Uterus (tissue), 2 donors: Measurements from ENCODE around the gene PPIG.

Experiments used
- POLR2A ChIP-seq, 2 donors: fragments of 450-650 bp; IDR thresholded peaks; one replicate each; pipeline ENCODE4 v1.6.1; 2016; ENCODE audit warnings: antibody characterized with exemption in 2 of 2, mild to moderate bottlenecking in 1 of 2, moderate library complexity in 1 of 2
- TF ChIP-seq, protein P1 (sequence below), 4 experiments: fragments of 200-600 bp in 2 of 4; fragments of 450-650 bp in 2 of 4; sonication (generic) in 2 of 4; IDR thresholded peaks; one replicate each; pipeline ENCODE4 v1.5.1; 2016 to 2019; ENCODE audit warnings: antibody characterized with exemption in 4 of 4, mild to moderate bottlenecking in 2 of 4, moderate library complexity in 1 of 4

DNA sequence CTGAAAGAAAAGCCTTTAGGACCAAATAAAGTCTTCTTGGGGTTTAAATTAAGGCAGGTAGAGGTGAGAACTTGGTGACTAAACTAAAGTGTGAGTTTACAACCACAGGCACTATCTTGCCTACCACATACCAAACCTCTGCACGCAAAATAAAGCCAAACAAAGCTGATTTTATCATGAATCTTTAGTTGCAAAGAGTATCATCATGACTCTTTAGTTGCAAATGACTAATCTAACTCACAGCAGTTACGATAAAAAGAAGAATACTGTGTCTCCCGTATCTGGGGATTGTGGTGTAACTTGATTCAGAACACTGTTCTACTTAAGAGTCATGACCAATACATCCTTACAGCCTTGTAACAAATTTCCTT, 98.9 kb downstream of the PPIG start:
- TF ChIP-seq, protein P1, sequence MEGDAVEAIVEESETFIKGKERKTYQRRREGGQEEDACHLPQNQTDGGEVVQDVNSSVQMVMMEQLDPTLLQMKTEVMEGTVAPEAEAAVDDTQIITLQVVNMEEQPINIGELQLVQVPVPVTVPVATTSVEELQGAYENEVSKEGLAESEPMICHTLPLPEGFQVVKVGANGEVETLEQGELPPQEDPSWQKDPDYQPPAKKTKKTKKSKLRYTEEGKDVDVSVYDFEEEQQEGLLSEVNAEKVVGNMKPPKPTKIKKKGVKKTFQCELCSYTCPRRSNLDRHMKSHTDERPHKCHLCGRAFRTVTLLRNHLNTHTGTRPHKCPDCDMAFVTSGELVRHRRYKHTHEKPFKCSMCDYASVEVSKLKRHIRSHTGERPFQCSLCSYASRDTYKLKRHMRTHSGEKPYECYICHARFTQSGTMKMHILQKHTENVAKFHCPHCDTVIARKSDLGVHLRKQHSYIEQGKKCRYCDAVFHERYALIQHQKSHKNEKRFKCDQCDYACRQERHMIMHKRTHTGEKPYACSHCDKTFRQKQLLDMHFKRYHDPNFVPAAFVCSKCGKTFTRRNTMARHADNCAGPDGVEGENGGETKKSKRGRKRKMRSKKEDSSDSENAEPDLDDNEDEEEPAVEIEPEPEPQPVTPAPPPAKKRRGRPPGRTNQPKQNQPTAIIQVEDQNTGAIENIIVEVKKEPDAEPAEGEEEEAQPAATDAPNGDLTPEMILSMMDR (IDR thresholded peaks at IDR 0.05) = no peak
- TF ChIP-seq POLR2A (IDR thresholded peaks at IDR 0.05) = no peak
